ENCODE measurements around the gene PROSER3. TPM values are rescaled to one million over a fixed set of nuclear protein-coding genes. Genes with fewer than 3 reads are reported as not detected.

PROSER3 gene
- 10 to 100 TPM in 3 of 4 donors, 1 to 10 TPM in 1; 9.6 to 23.8 (median 17.1) TPM for total RNA-seq

- peaks cover 50% of the 10 kb centered on the region for H3K4me1 ChIP-seq
- H3K4me3 ChIP-seq = peak within 1 kb of the TSS; percentile 94
- TF ChIP-seq EP300 (IDR thresholded peaks at IDR 0.05) (no peak), POLR2AphosphoS5 (IDR thresholded peaks at IDR 0.05) (peak; percentile 25 to 72 (median 60)), POLR2A (IDR thresholded peaks at IDR 0.05) (peak in 1 of 2 donors; percentile 85)
- H3K36me3 ChIP-seq = peaks cover 22% of the 10 kb centered on the region
- peak within 1 kb of the TSS; percentile 98 for H3K27ac ChIP-seq
- H3K27me3 ChIP-seq = no peaks in the 10 kb centered on the region
- peak; percentile 99 for DNase-seq (ENCODE audit: low spot score in 2 of 2)
- no peaks in the 10 kb centered on the region for H3K9me3 ChIP-seq
- under 1% methylated on average over 20 of the region's 53 CpGs for WGBS
These were observed at the start of gene PROSER3 for GRCh38 chr19:35757749-35758608. TSS of gene PROSER3 (plus strand) at chr19:35758176. CDS start at chr19:35758216, 40 bp downstream.

DNA sequence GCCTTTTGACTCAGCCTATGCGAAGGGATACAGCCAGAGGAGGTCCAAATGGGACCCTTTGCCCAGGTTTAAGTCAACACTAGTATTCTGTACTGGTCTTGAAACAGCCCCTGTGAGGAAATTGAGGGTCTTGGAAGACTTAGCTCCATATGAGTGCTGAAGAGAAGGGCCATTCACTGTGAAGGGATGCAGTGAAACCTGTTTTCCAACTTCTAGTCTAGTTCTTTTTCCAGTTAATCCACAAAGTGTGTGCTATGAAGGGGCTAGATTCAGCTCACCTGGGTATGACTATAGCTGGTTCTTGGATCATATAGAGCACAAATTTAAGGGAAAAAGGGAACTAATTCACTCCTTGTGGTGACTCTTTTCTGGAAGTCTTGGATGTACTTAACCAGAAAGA is 49.6 kb upstream of the PROSER3 start:
- no peak overlapping the region for H3K4me3 ChIP-seq
- H3K4me1 ChIP-seq = no peaks in the 10 kb centered on the region
- H3K27ac ChIP-seq = no peak overlapping the region
- H3K36me3 ChIP-seq = no peaks in the 10 kb centered on the region
- 86% methylated on average over 1 of the region's 1 CpG for WGBS
- H3K9me3 ChIP-seq = no peaks in the 10 kb centered on the region
- no peak for TF ChIP-seq CTCF (IDR thresholded peaks at IDR 0.05)
- no peak for TF ChIP-seq POLR2A (IDR thresholded peaks at IDR 0.05)
- TF ChIP-seq POLR2AphosphoS5 (IDR thresholded peaks at IDR 0.05) = no peak
- no peak for TF ChIP-seq EP300 (IDR thresholded peaks at IDR 0.05)
- no peak for DNase-seq (ENCODE audit: low spot score in 2 of 2)
- no peaks in the 10 kb centered on the region for H3K27me3 ChIP-seq

DNA sequence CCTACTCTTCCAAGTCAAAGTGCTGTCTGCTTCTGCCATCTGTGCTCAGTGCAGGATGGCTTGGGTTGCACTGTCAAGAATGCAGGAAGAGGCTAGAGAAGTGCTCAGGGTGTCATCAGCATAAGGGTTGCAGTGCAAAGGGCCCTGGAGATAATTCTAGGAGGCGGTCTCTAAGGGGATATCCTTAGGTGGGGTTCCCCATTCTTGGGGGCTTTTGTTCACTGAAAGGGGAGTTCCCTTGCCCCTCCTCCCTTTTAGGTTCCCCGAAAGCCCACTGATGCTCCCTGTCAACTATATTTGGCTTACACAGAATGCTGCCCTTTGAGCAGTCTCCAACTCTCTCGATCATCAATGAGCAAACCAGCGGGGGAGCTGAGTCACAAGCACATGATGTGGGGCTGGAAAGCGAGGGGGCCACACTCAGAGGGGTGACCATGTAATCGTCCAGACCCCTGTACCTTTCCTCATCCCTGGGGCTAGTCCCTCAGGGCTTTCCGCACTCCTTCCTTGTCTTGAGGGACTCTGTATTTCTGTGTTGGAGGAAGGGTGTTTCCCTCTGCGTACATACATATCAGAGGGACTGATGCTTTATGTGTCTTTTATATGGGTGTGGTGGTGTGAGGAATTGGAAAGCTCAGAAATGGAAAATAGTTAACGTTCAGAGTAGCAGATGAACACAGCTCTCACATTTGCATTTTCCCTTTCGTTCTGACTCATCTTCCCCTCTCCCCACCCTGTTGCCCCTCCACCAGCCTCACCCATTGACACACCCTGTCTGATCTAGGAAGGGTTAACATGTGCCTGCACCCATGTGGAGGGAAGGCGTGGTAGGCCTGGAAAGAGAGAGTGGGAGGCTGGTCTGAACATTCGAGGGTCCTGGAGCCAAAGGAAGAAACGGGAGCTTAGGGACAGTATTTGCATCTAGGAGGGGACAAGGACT is 46.9 kb upstream of the PROSER3 start:
- no peak for TF ChIP-seq CTCF (IDR thresholded peaks at IDR 0.05)
- no peak for TF ChIP-seq POLR2AphosphoS5 (IDR thresholded peaks at IDR 0.05)
- TF ChIP-seq POLR2A (IDR thresholded peaks at IDR 0.05) = no peak
- no peak for TF ChIP-seq EP300 (IDR thresholded peaks at IDR 0.05)
- Histone ChIP-seq H3K27me3 (no peaks in the 10 kb centered on the region), H3K4me3 (no peak overlapping the region), H3K36me3 (no peaks in the 10 kb centered on the region), H3K9me3 (no peaks in the 10 kb centered on the region), H3K27ac (no peak overlapping the region), H3K4me1 (peaks cover 10% of the 10 kb centered on the region)
- 48% methylated on average over 13 of the region's 13 CpGs for WGBS
- no peak for DNase-seq (ENCODE audit: low spot score in 2 of 2)

DNA sequence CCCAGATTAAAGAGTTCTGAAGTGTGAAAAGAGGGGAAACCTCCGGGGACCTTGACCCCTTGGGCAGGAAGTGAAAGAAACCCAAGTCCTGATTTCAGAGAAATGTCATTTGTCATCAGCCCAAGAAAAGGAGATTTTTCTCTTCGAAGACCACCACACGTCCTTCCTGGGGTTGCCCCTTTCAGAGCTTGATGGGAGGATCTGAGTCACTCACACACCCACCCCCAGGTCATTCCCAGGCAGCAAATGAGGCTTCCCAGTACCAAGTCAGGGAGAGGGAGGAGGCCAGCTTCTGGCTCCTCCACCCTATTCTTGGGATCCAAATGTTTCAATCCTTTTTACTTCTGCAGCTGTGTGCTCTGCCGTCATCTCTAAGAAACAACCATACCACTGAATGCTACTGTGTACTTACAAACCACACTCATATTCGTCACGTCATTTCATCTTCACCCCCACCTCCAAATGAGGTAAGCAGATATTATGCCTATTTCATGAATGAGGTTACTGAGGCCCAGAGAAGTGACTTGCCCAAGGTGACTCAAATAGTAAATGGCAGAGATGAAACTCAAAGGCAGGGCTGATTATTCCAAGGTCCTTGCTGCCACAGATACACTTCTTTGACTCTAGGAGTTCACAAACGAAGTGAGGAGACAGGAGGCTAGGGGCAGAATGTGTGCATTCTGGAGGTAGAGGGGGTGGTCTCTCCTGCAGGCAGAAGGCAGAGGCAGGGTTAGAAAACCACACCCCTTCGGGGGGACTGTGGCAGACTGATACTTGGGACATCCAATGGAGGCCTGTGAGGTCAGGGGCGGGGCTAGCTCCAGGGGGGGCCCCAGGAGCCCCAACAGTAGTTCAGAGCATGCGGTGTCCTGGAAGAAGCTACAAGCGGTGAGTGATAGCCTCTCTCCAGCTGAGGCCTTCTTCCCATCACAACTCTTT is 45.1 kb upstream of the PROSER3 start:
- peaks cover 17% of the 10 kb centered on the region for H3K4me1 ChIP-seq
- no peak overlapping the region for H3K27ac ChIP-seq
- no peaks in the 10 kb centered on the region for H3K9me3 ChIP-seq
- no peak for DNase-seq (ENCODE audit: low spot score in 2 of 2)
- no peaks in the 10 kb centered on the region for H3K36me3 ChIP-seq
- no peaks in the 10 kb centered on the region for H3K27me3 ChIP-seq
- H3K4me3 ChIP-seq = no peak overlapping the region
- 73% methylated on average over 11 of the region's 11 CpGs for WGBS
- TF ChIP-seq EP300 (IDR thresholded peaks at IDR 0.05) (no peak), POLR2A (IDR thresholded peaks at IDR 0.05) (no peak), POLR2AphosphoS5 (IDR thresholded peaks at IDR 0.05) (no peak), CTCF (IDR thresholded peaks at IDR 0.05) (no peak)

DNA sequence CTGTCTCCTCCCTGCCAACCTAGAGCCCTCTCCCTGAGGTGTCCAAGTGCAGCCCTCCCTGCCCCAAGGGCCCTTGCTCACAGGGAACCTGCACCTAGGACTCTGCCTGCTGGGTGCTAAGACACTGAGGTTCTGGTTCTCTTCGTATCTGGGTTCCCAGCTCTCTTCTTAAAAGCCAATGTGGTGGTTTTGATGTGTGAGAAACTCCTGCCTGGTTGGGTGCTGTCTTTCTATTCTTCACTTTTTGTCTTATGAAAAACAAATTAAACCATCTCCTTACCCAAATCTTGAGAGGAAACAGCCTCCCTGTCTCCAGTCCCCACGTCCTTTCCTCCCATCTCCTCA is 44.5 kb upstream of the PROSER3 start:
- no peaks in the 10 kb centered on the region for H3K9me3 ChIP-seq
- H3K36me3 ChIP-seq = no peaks in the 10 kb centered on the region
- H3K4me3 ChIP-seq = no peak overlapping the region
- no peak overlapping the region for H3K27ac ChIP-seq
- DNase-seq (ENCODE audit: low spot score in 2 of 2) = no peak
- WGBS = 72% methylated on average over 2 of the region's 2 CpGs
- TF ChIP-seq EP300 (IDR thresholded peaks at IDR 0.05) (no peak), POLR2AphosphoS5 (IDR thresholded peaks at IDR 0.05) (no peak), POLR2A (IDR thresholded peaks at IDR 0.05) (no peak), CTCF (IDR thresholded peaks at IDR 0.05) (no peak)
- H3K27me3 ChIP-seq = no peaks in the 10 kb centered on the region
- H3K4me1 ChIP-seq = peaks cover 18% of the 10 kb centered on the region

Measured in suprapubic skin (tissue), 4 donors.